ENCODE results near the gene NCOA3.
A peak's percentile ranks its signal among the peaks of the same experiment; 100 is the strongest.

NCOA3 gene

GRCh38 chr20:47669152-47669425, 167.4 kb downstream of the NCOA3 start:
- no peak for DNase-seq

DNA sequence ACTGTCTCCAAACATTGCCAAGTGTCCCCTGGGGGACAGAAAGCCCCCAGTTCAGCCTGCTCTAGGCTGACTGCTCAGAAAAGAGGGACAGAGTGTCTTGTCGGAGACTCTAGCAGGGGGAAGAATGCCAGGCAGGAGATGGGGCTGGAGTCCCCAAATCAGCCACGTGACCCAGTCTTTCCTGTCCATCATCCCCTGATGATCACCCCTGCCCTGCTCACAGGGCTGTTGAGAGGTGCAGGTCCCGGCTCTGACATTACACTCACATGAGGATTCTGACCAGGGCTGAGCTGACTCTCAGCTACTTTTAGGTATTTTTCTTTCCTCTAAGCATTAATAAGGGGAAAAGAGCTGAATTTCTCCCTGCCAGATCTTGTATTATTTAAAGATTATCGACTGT, 167.8 kb downstream of the NCOA3 start:
- DNase-seq = no peak

GRCh38 chr20:47669927-47670890, 168.5 kb downstream of the NCOA3 start:
- DNase-seq = no peak

DNA sequence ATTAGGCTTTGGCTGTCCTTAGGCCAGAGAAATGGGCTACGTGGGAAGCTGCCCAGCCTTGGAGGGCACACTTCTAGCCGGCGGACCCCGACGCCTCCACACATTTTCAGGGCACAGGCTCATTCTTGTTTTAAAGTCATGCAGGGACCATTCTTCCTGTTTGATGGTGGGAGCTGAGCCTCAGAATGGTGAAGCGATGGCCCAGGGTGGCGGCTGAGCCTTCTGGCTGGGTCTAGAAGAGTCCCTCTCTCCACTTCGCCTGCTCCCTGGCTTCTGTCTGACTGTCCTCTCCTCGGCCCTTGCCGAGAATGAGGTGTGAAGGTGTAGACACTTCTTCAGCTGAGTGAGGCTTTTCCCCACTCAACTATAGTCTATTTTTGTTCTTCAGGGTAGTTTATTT, 169.2 kb downstream of the NCOA3 start:
- no peak for DNase-seq

DNA sequence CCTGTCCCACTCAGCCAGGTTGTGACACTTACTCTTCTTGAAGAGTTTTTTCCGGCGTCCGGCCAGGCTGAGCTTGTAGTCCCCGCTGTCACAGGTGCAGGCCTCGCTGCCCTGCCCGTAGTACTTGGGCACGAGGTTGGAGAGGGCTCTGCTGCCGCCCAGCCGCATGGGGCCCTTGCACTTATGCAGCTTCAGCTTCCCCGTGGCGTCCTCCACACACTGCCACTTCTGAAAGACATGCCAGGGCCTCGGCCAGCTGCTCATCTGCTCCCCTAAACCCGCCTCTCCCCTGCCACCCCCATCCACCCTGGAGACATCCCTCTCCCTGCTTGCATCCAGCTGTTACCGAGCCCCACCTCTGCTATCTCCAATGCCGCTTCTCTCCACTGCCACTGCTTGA, 170.5 kb downstream of the NCOA3 start:
- no peak for DNase-seq

DNA sequence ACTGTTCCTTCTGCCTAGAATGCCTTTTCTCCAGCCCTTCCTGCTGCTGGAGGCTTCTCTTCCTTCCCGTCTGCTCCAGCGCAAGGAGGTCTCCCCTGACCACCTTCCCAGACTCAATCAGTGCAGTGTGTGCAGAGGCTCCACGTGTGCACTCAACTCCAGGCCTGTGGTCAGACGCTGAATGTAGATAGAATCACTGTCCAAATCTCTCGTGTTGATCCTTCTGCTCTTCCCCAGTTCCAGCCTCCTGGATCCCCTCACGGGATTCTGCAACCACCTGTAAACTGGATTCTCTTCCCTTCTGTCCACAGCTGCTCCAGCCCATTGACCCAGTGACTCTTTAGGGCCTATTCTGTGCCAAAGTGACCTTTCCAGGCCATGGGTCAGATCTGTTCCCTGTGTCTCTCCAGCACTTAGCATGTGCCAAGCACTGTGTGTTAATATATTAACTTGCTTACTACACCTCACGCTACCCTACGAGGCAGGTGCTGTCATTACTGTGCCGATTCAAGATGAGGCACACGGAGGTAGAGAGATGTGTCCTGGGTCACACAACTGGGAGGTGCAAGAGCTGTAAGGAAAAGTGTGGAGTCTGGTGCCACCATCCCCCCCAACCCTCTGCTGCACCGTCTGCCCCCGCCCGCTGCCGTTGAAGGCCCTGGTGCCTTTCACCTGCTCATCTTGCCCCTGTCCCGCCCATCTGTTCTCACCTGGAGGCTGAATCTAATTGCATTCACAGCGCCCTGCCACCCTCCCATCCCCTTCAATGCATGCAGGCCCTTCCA, 171.4 kb downstream of the NCOA3 start:
- no peak for DNase-seq

- DNase-seq = no peak
Observed at GRCh38 chr20:47673671-47673955, 171.9 kb downstream of the NCOA3 start.

GRCh38 chr20:47674145-47674544, 172.5 kb downstream of the NCOA3 start:
- DNase-seq = no peak

GRCh38 chr20:47674686-47675085, 173.0 kb downstream of the NCOA3 start:
- DNase-seq = no peak

DNA sequence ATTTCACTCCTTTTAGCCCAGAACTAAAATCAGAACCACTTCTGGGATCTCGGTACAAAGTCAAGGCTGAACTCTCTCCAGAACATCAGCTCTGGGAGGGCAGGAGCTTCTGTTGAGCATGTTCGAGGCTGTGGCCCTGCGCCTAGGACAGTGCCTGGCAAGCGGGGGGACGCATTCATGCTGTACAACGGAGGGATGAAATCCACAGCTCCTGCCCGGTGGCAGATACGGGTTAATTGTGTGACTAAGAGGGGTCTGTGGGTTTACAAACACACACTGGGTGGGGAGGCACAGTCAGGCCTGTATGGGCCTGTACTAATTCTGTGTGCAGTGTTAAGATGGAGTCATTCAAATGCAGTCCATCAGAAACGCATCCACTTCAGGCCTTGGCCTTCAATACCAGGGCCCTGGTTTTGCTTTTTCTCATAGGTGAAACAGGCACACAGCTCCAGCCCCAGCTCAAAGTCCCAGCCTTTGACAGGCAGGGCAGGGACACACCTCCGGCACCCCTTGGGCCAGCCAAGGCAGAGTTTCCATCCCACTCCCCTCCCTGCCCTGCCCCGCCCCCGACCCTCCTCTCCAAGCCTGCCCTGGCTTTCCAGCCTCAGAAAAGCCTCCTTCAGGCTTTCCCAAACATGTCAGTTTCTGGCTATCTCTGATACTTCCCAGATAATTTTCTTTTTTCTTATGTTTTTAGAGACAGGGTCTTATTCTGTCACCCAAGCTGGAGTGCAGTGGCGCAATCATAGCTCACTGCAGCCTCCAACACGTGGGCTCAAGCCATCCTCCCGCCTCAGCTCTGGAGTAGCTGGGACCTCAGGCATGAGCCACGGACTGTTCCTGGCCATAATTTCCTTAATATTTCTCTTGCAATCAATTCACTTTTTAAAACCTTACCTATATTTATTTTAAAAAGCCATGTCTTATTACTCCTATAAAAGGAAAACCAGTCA, 173.8 kb downstream of the NCOA3 start:
- DNase-seq = no peak

DNA sequence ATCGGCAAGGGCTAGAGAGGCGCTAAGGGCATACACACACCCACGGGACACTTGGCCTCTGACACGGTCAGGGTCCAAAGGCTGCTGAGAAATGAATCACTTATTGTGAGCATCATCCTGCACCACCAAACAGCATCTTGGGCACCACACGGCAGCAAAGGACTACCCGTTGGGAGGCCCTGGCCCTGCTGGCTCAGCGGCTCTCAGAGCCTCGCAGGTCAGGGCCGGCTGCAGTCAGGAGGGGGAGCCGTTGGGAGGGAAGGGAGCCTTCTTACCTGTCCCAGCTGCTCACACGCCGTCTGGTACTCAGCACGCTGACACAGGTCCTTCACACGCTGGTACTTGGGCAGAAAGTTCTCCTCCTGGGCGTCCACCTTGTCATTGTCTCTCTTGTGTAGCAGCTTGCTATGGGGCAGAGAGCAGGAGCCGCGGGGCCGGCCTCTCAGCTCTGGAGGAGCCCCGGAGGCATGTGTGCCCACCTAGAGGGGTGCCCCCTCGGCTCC, 174.6 kb downstream of the NCOA3 start:
- no peak for DNase-seq

- DNase-seq = no peak
Observed at GRCh38 chr20:47676912-47677634, 175.4 kb downstream of the NCOA3 start.

DNA sequence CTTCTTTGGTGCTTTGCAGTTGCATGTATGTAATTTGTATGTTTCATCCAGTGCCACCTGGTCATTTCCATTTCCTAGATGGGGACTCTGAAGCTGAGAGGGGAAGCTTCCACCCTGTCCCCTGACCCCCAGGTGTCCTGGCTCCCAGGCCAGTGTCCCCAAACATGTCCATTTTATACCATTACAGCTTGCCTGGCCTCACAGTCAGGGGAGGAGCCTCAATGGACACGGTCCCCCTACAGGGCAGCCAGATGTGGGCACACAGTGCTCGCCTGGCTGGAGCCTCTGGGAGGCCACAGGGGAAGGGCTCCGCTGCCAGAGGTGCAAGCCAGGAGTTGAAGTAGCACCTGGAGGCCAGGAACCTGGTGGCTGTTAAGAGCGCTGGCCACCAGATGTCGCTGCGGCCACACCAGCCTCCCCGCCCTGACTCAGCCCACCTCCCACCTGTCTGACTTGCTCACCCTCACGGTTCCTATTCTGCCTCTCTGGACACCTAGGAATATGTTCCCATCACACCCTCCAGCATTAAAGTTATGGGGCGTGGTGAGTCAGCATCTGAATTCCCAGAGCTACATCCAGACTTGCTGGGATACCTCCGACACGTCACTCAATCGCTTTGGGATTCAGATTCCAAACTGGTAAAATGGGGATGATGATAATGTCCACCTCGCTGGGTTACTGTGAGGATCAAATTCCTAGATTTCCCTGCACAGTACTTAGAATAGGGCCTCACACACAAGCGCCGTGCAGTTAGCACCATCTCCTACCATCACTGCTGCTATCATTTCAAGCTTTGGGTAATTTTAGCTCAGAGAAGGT, 176.2 kb downstream of the NCOA3 start:
- peak; percentile 18 to 43 for DNase-seq

DNA sequence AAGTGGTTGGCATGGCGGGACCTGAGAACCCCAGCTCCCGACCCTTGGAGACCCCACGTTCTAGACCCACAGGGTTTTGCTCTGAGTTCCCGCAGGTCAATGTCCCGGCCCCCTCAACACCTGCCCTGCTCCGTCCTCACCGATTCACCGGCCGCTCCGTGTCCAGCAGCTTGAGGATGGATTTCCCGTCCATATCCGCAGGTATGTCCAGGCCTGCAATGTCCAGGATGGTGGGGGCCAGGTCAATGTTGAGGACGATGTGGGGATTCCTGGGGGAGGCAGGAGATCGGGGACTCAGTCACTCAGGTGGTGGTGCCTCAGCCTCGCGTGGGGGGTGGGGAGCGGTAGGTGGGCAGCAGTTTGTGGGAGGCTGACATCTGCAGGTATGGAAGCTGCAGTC, 176.8 kb downstream of the NCOA3 start:
- DNase-seq = no peak

DNA sequence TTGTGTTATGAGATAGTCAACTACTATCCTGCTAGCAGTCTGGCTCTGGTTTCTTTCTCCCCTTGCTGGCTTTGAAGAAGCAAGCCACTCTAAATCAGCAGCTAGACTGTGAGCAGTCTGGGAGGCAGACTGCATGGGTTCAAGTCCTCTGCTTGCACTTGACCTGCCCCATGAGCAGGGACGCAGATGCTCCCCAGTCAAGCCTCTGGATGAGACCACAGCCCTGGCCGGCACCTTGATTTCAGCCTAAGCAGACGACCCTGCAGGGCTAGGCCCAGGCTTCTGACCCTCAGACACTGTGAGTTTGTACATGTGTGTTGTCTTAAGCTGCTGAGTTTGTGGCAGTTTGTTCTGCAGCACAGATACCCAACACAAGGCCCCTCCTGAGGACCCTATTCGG, 177.8 kb downstream of the NCOA3 start:
- no peak for DNase-seq

- no peak for DNase-seq
Observed at GRCh38 chr20:47680804-47681529, 179.3 kb downstream of the NCOA3 start.

DNA sequence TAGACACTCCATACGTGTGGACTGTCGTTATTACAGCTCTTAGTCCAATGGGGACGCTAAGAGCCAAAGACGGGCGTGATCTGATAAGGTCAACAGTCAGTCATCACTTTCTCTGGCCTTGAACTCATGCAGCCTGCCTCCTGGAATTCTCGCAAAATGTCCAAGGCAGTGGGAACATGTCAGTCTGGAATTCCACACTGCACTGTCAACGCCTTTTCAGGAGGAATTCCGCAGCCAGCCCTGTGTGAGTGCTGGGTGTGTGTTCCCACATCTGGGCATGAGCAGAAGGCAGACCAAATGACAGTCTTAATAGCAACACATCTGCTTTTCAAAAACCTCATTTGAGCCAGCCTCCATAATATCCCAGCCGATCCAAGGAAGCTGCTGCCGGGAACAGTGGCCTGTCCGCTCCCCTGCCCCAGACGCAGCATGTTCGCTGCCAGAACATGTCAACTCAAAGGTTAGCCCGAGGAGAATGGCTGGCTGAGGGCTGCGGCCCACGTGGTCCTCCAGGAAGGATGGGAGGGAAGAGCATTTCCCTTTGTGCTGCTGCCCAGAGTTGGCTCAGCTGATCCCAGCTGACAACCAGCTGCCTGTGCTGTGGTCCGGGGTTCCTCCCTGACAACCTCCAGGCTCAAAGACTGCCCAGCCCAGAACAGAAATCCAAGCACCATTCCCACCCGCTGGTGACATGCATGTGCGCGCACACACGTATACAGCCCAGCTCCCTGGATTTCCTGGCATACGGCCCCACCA, 180.5 kb downstream of the NCOA3 start:
- no peak for DNase-seq

DNA sequence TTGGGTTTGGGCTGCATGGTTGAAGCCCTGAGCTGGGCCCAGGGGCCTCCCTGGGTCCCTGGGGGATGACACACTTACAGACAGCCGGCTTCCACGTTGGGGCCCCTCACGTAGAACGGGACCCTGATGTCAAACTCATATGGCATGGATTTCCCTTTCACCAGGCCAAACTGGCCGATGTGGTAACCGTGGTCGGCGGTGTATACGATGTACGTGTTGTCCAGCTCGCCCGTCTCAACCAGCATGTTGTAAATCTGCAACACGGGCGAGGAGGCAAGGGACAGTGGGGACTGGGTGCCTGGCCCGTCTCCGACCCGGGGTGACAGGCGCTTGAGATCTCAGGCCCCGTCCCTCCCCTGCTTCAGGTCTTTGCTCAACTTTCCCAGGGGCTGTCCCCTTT, 181.2 kb downstream of the NCOA3 start:
- no peak for DNase-seq

DNA sequence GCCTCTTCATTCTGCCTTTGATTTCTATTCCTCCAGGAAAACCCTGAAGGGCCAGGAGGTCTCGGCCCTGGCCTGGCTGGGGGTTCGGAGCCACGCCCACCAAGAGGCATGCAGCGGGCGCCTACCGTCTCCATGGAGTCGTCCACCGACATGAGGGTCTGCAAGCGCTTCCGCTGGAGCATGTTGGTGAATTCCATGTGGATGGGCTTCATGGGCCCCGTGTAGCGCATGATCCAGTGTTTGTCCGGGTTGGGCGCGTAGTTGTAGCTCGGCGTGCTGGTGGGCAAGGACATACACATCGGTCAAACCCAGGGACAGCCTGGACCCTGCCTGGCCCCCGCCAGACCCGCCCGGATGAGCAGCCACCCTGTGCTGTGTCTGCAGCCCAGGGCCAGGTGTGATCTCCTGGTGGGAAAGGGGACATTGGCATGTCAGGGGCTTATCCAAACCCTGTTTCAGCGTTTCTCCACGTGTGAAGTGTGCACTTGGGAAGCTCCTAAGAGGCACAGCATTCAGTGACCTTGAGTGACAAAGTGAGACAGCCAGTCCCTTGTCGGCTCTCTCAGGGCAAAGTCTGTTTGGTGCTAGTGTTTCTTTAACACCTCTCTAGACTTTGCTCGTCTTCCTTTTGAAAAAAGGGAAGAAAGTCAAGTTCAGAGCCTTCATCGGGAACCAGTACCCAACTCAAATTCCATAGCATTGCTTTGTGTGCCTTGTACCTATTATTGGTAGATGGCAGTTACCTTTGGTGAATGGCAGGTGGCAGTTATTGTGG, 182.8 kb downstream of the NCOA3 start:
- no peak for DNase-seq

Measured in NCI-H1930 (cell line).